HepG2 (cell line): ENCODE measurements around the gene TMEM9. TPM values are rescaled to one million over a fixed set of nuclear protein-coding genes. Genes with fewer than 3 reads are reported as not detected.
A peak's percentile ranks its signal among the peaks of the same experiment; 100 is the strongest.

Experiments
- AGO1 ChIP-seq: fragments of 200-400 bp; formaldehyde crosslinking; IDR thresholded peaks from 2 replicates; pipeline ENCODE4 v1.6.1; 2017; ENCODE audit warnings: mild to moderate bottlenecking, low read depth, low read length, moderate library complexity; ENCODE audit not compliant: poor library complexity, severe bottlenecking
- CEBPG ChIP-seq: IDR thresholded peaks from 2 replicates; pipeline ENCODE4 v1.6.1; 2016
- CHCHD3 ChIP-seq: sonication (generic); formaldehyde crosslinking; IDR thresholded peaks from 2 replicates; pipeline ENCODE4 v1.8.0; 2022; ENCODE audit warnings: mild to moderate bottlenecking, missing genetic modification reagents, moderate library complexity
- ELF1 ChIP-seq: sonication (generic); formaldehyde crosslinking; IDR thresholded peaks from 2 replicates; pipeline ENCODE4 v1.4.0; 2020; ENCODE audit warnings: missing genetic modification reagents
- PRDM15 ChIP-seq: sonication (generic); formaldehyde crosslinking; IDR thresholded peaks from 2 replicates; pipeline ENCODE4 v1.4.0; 2020; ENCODE audit warnings: missing genetic modification reagents
- RARA ChIP-seq: IDR thresholded peaks from 2 replicates; pipeline ENCODE4 v1.6.1; 2016; ENCODE audit warnings: missing genetic modification reagents, missing compliant biosample characterization
- SP140L ChIP-seq: sonication (generic); formaldehyde crosslinking; IDR thresholded peaks from 2 replicates; pipeline ENCODE4 v1.4.0; 2020; ENCODE audit warnings: missing genetic modification reagents, borderline replicate concordance
- SRF ChIP-seq: IDR thresholded peaks from 2 replicates; pipeline ENCODE4 v1.6.1; 2011; ENCODE audit warnings: mild to moderate bottlenecking, low read depth, low read length, moderate library complexity
- ZKSCAN5 ChIP-seq: sonication (generic); formaldehyde crosslinking; IDR thresholded peaks from 2 replicates; pipeline ENCODE4 v1.5.1; 2020; ENCODE audit warnings: mild to moderate bottlenecking, missing genetic modification reagents
- ZNF136 ChIP-seq: sonication (generic); formaldehyde crosslinking; IDR thresholded peaks from 2 replicates; pipeline ENCODE4 v1.8.1; 2022; ENCODE audit warnings: low read depth, mild to moderate bottlenecking, moderate library complexity, missing genetic modification reagents
- ZNF24 ChIP-seq: fragments of 450-650 bp; IDR thresholded peaks from 2 replicates; pipeline ENCODE4 v1.6.1; 2017; ENCODE audit warnings: antibody characterized with exemption, mild to moderate bottlenecking
- ZNF331 ChIP-seq: sonication (generic); formaldehyde crosslinking; IDR thresholded peaks from 2 replicates; pipeline ENCODE4 v1.4.0; 2020; ENCODE audit warnings: missing genetic modification reagents
- ZNF546 ChIP-seq: sonication (generic); formaldehyde crosslinking; conservative IDR thresholded peaks from 2 replicates; pipeline ENCODE4 v1.8.1; 2023; ENCODE audit warnings: mild to moderate bottlenecking, missing genetic modification reagents
- ZNF556 ChIP-seq: sonication (generic); formaldehyde crosslinking; IDR thresholded peaks from 2 replicates; pipeline ENCODE4 v1.4.0; 2020; ENCODE audit warnings: mild to moderate bottlenecking, missing genetic modification reagents, borderline replicate concordance
- ZNF569 ChIP-seq: sonication (generic); formaldehyde crosslinking; IDR thresholded peaks from 2 replicates; pipeline ENCODE4 v1.5.0; 2020; ENCODE audit warnings: mild to moderate bottlenecking, missing genetic modification reagents, moderate library complexity, borderline replicate concordance
- ZNF788 ChIP-seq: sonication (generic); formaldehyde crosslinking; IDR thresholded peaks from 2 replicates; pipeline ENCODE4 v1.5.0; 2020; ENCODE audit warnings: mild to moderate bottlenecking, missing genetic modification reagents, borderline replicate concordance
- ZNF879 ChIP-seq: sonication (generic); formaldehyde crosslinking; IDR thresholded peaks from 2 replicates; pipeline ENCODE4 v1.8.1; 2023; ENCODE audit warnings: missing genetic modification reagents
- polyA plus RNA-seq, 8 experiments: library from polyadenylated mRNA; depleted of rRNA in 3 of 8; stranded (reverse) in 7 of 8; unstranded in 1 of 8; fragments of >200 nt; fragmentation: Illumina TruSeq in 4 of 8; extraction: Trizol in 4 of 8; gene quantifications; 2 replicates each; pipeline versions ENCODE4 v1.2.1 to v1.2.3, GENCODE V29; 2011 to 2016; ENCODE audit warnings: low read depth in 4 of 8, missing spikeins in 1 of 8, mixed read lengths in 1 of 8; ENCODE audit not compliant: insufficient read depth in 1 of 8
- total RNA-seq, 5 experiments: library from RNA; depleted of rRNA; stranded (reverse); fragments of >200 nt; fragmentation: Illumina TruSeq; extraction: Trizol; gene quantifications; 2 replicates each; pipeline ENCODE4 v1.2.3, GENCODE V29; 2016; ENCODE audit warnings: low read depth in 1 of 5
- TF ChIP-seq, protein P1 (sequence below): IDR thresholded peaks from 2 replicates; pipeline ENCODE4 v1.6.1; 2012; ENCODE audit warnings: inconsistent platforms
- TF ChIP-seq, protein P2 (sequence below): sonication (generic); formaldehyde crosslinking; IDR thresholded peaks from 2 replicates; pipeline ENCODE4 v1.5.1; 2020; ENCODE audit warnings: missing genetic modification reagents, mild to moderate bottlenecking, borderline replicate concordance
- TF ChIP-seq, protein P3 (sequence below): IDR thresholded peaks from 2 replicates; pipeline ENCODE4 v1.6.1; 2016

TMEM9 gene
- total and polyA plus RNA-seq, 2 of the 13 experiments (the other 11 are each of a cell fraction or from before 2014, with no cell fraction given), result 60.9 to 102 TPM

DNA sequence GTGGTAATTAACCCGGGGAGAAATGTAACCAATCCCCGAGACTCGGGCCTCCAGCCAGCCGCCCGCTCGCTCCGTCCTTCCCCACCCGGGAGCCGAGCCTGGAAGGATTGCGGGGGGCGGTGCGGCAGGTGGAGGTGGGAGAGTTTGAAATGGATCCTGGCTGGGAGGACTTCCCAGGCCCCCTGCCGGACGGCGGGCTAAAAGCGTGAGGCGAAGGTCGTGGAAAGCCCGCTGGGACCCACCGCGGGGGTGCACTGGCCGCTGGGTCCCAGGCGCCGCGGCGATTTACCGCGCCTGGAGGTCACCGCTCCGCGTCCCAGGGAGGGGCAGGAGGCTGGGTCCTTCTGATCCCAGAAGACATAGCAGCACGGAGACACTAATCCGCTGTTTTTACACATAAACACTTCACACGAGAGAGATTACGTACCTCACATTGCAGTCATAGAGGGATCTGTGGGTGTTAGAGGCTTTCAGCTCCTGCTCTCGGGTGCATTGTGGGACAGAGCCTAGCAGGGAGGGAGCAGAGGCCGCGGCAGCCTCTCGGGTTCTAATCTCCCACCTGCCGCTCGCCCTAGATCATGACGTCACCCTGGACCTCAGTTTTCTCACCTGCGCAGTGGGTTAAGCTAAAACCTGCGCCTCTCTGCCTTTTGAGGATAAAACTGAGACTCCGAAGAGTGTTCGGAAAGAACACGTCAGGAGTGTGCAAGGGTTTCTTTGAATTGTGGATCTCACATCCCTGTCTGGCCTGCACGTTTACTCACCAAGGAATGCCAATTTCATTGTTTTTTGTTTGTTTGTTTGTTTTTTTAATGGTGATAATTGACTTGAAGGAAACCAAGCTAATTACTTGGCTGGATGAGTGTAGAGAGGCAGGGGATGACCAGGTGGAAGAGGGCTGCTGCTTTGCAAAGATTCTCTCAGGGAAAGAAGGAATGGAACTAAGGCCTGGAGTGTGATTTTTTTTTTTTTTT is 17.1 kb upstream of the TMEM9 start (continued):
- TF ChIP-seq ZNF24 (no peak), SRF (no peak), CHCHD3 (CRISPR knock-in tag) (no peak), ZKSCAN5 (CRISPR knock-in tag) (no peak), ZNF546 (CRISPR knock-in tag) (0 out of 2 replicates have a peak, but pooled peaks have one; percentile 30), ELF1 (CRISPR knock-in tag) (no peak), ZNF788 (CRISPR knock-in tag) (no peak), ZNF331 (CRISPR knock-in tag) (no peak; the same call in 1 of the 2 replicates), ZNF569 (CRISPR knock-in tag) (no peak), ZNF136 (CRISPR knock-in tag) (no peak), CEBPG (CRISPR knock-in tag) (no peak), AGO1 (no peak), PRDM15 (CRISPR knock-in tag) (0 out of 2 replicates have a peak, but pooled peaks have one; percentile 11), SP140L (CRISPR knock-in tag) (0 out of 2 replicates have a peak, but pooled peaks have one; percentile 55), RARA (no peak), ZNF879 (CRISPR knock-in tag) (no peak), ZNF556 (no peak; the same call in 1 of the 2 replicates)
- TF ChIP-seq, protein P1, sequence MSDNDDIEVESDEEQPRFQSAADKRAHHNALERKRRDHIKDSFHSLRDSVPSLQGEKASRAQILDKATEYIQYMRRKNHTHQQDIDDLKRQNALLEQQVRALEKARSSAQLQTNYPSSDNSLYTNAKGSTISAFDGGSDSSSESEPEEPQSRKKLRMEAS, result no peak; the same call in none of the 2 replicates
- TF ChIP-seq, protein P2, sequence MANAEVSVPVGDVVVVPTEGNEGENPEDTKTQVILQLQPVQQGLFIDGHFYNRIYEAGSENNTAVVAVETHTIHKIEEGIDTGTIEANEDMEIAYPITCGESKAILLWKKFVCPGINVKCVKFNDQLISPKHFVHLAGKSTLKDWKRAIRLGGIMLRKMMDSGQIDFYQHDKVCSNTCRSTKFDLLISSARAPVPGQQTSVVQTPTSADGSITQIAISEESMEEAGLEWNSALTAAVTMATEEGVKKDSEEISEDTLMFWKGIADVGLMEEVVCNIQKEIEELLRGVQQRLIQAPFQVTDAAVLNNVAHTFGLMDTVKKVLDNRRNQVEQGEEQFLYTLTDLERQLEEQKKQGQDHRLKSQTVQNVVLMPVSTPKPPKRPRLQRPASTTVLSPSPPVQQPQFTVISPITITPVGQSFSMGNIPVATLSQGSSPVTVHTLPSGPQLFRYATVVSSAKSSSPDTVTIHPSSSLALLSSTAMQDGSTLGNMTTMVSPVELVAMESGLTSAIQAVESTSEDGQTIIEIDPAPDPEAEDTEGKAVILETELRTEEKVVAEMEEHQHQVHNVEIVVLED, result no peak
- TF ChIP-seq, protein P3, sequence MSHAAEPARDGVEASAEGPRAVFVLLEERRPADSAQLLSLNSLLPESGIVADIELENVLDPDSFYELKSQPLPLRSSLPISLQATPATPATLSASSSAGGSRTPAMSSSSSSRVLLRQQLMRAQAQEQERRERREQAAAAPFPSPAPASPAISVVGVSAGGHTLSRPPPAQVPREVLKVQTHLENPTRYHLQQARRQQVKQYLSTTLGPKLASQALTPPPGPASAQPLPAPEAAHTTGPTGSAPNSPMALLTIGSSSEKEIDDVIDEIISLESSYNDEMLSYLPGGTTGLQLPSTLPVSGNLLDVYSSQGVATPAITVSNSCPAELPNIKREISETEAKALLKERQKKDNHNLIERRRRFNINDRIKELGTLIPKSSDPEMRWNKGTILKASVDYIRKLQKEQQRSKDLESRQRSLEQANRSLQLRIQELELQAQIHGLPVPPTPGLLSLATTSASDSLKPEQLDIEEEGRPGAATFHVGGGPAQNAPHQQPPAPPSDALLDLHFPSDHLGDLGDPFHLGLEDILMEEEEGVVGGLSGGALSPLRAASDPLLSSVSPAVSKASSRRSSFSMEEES (CRISPR knock-in tag), result 0 out of 2 replicates have a peak, but pooled peaks have one; percentile 3
